HG03097 (cell line): ENCODE results near the gene ITPRID2.

ENCODE experiments used
- ATAC-seq: cut with Tn5 transposase; IDR thresholded peaks from one replicate; pipeline ENCODE4 v1.9.1; 2021; ENCODE audit not compliant: unreplicated experiment, low FRiP score

The ITPRID2 gene

GRCh38 chr2:181891258-181891965 lies at the start of gene ITPRID2:
Gene ITPRID2 (plus strand): TSS chr2:181891730. CDS start chr2:181892067, 337 bp downstream.
- ATAC-seq, result peak; percentile 83

GRCh38 chr2:181844551-181845290 lies 46.8 kb upstream of the ITPRID2 start:
- no peak for ATAC-seq

DNA sequence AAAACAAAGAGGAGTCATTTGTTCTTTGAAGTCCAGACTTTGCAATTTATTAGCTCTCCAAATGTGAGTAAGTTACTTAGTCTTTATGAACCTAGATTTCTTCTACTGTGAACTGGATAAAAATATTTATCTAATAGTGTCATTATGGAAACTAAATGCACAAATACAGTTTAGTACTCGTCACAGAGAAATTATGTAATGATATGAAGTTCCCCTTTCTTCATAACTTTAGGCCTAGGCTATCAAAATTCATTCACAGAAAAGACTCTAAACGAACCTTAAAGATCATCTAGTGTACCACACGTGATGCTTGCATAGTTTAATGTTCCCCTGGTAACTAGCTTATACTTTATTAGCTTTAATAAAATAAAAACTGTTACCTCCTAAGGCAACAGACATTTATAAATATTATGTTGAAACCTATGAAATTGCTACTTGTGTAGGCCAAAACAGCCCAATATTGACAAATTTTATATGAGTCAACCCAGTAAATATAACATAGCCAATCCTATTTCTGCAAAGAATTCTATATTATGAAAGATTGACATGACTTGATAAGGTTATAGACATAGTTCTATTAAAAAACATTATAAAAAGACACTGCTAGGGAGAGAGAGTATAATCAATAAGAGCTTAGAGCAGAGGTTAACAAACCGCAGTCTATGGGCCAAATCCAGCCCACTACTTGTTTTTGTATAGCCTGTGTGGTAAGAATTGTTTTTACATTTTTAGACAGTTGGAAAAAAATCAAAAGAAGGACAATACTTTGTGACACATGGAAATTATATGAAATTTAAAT lies 44.9 kb upstream of the ITPRID2 start:
- ATAC-seq, result no peak

DNA sequence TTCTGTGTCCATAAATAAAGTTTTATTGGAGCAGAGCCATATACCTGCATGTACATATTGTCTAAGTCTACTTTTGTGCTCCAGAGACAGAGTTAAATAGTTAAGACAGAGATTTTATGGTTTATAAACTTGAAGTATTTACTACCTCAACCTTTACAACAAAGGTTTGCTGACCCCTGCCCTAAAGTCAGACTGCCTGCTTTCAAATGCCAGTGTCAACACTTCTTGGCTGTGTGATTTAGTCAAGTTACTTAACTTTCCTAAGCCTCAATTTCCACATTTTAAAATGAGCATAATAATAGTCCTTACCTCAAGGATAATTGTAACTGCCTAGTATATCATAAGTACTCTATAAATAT lies 44.4 kb upstream of the ITPRID2 start:
- no peak for ATAC-seq

GRCh38 chr2:181847702-181848101 lies 43.8 kb upstream of the ITPRID2 start:
- ATAC-seq, result no peak

- ATAC-seq, result no peak
Measured at GRCh38 chr2:181848261-181848886, 43.2 kb upstream of the ITPRID2 start.

- no peak for ATAC-seq
Measured at GRCh38 chr2:181849601-181850000, 41.9 kb upstream of the ITPRID2 start.

GRCh38 chr2:181850936-181851560 lies 40.5 kb upstream of the ITPRID2 start:
- no peak for ATAC-seq

- no peak for ATAC-seq
Measured at GRCh38 chr2:181851726-181852125, 39.8 kb upstream of the ITPRID2 start.

GRCh38 chr2:181853696-181854095 lies 37.8 kb upstream of the ITPRID2 start:
- no peak for ATAC-seq

GRCh38 chr2:181857483-181857882 lies 34.0 kb upstream of the ITPRID2 start:
- ATAC-seq, result no peak

GRCh38 chr2:181858600-181858999 lies 32.9 kb upstream of the ITPRID2 start:
- ATAC-seq, result no peak

GRCh38 chr2:181859123-181859522 lies 32.4 kb upstream of the ITPRID2 start:
- no peak for ATAC-seq

DNA sequence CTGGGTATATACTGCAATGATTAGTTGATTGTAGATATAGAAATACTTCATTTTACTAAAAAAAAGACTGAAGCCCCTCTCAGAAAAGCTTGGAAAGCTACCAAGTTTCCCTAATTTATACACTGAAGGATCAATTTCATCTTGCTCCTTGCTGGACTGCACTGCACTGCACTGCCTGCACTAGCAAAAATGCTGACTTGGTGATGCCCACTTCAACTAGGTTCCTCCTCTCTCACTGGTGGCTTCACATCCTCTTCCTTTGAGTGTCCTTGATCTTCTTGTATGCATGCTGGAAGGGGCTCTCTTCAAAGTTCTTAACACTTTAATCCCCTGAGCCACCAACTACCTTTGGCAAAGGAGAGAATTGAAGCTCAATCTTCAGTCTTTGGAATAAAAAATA lies 31.7 kb upstream of the ITPRID2 start:
- no peak for ATAC-seq

GRCh38 chr2:181861379-181861778 lies 30.2 kb upstream of the ITPRID2 start:
- no peak for ATAC-seq

DNA sequence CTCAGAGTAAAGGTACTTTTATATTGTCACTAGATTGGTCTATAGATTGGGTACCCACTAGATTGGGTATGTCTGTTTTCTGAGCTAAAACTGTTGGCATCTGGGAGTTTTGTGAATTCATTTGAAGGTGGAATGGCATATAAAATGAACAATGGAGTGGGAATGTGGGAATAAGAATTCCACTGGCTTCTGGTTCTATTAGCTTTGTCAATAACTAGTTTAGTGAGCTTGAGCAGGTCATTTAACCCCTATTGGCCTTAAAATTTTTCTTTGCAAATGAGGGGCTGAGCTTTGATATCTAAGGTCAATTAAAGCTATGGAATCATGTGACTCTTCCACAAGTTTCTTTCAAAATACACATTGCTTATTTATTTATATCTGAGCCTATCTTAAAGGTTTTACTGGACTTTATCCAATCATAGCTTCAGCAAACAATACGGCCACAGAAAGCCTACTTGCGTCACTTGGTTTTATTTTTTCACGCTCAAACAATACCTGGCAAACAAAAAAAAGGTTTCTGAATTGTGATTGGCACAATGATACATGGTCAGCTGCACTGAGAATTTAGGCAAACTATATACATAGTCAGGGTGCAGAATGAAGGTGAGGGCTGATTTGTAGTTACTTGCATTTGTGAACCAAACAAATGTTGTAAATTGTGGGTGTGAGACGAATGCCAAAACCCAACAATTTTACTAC lies 28.8 kb upstream of the ITPRID2 start:
- ATAC-seq, result no peak

- no peak for ATAC-seq
Measured at GRCh38 chr2:181872178-181872577, 19.4 kb upstream of the ITPRID2 start.

DNA sequence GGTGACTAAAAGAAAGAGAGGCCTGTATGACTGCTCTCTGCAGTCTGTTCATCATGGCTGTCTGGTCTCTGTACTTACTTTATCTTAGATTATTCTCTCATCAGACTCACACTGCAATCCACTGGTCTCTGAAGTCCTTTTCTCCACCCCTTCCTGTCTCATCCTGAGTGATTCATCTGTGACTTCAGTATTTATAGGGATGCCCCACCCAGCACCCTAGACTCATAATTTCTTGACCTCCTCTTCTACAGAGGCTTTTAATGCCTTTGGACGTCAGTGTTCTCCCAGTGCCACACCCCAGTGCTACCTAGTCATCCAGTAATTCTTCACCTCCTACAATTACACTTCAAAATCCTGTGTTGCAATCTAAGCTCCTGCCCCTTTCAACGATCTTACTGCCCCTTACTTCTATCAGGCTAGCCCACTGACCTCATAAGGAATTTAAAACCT lies 14.9 kb upstream of the ITPRID2 start:
- no peak for ATAC-seq

- no peak for ATAC-seq
Measured at GRCh38 chr2:181877181-181877664, 14.3 kb upstream of the ITPRID2 start.

DNA sequence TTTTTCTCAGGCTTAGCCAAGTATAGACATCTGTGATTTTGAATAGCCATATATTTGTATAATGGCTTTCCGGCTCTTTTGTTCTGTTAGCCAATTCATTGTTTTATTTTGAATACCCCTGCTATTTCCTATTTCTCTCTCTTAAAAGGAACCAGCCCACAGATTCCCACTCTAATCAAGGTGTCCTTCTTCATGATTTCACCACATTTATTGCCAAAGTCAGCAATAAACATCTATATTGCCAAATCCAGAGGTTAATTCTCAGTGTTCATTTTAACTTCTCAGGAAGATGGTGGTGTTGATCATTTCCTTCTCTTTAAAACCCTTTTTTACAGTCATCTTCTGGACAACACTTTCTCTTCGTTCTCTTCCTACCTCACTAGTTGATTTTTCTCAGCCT lies 13.1 kb upstream of the ITPRID2 start:
- no peak for ATAC-seq
